Hindlimb muscle (tissue), 1 donor: ENCODE measurements around the gene PDE3A. TPM values are rescaled to one million over a fixed set of nuclear protein-coding genes. Genes with fewer than 3 reads are reported as not detected.

Experiments
- DNase-seq: peaks from one replicate; pipeline ENCODE4 v3.0.0-alpha.2; 2013
- polyA plus RNA-seq: library from polyadenylated mRNA; unstranded; fragments of 120-200 nt; gene quantifications from one replicate; pipeline ENCODE4 v1.2.1, GENCODE V29; 2013; ENCODE audit not compliant: insufficient read length

The PDE3A gene
- polyA plus RNA-seq, 1 donor, result 10.4 TPM

DNA sequence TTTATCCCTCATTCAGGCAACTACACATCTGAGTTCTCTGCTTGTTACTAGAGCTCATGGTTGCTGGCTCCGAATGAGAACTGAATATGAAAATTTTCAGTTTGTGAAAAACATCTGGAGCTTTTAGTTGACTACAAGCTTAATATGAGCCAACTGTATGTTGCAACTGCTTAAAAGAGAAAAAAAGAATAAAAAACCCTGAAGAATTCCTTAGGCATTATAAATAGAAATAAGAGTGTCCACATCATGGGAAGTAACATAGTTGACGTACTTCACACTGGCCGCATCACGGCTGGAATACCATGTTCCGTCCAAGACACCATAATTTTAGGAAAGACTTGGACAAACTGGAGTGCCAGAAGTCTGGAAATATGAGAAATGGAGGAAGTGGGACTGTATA lies 57.9 kb downstream of the PDE3A start:
- DNase-seq, result peak; percentile 85

DNA sequence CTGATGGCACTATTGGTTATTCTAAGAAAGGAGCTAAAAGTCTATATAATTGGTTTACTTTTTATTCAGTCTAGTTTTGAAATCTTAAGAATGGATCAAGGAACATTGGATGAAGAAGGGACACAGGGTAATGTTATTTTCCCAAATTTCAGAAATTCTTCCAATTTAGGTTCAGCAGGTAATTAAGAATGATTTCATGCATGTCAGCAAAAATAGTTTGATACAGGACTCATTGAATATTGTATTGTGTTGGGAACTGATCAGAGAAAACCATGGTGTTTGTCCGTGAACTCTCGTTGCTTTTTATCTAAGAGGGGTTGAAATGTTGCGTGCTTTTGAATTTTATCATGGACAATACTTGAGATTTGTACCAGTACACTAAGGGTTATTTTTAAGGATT lies 58.6 kb downstream of the PDE3A start:
- DNase-seq, result no peak

- DNase-seq, result no peak
These were observed 61.5 kb downstream of the PDE3A start for GRCh38 chr12:20429852-20430251.

GRCh38 chr12:20432290-20432689 lies 64.0 kb downstream of the PDE3A start:
- DNase-seq, result no peak

DNA sequence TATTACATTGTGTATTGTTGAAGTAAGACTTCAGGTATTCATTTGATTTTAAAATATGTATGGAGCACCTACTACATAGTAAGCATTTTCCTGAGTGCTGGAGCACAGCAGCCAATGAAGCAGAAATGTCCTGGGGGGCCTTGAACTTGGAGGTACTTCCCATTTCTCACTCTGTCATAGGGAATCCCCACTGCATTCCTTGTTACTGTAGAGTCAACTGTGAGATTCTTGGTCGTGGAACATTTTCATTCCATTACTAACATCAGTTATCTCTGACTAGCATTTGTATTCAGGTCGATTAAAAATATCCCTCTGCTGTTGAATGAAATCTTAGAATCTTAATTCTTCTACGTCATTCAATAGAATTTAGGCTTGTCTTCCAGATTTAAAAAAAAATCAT lies 66.7 kb downstream of the PDE3A start:
- no peak for DNase-seq

- no peak for DNase-seq
These were observed 68.0 kb downstream of the PDE3A start for GRCh38 chr12:20436316-20436715.

DNA sequence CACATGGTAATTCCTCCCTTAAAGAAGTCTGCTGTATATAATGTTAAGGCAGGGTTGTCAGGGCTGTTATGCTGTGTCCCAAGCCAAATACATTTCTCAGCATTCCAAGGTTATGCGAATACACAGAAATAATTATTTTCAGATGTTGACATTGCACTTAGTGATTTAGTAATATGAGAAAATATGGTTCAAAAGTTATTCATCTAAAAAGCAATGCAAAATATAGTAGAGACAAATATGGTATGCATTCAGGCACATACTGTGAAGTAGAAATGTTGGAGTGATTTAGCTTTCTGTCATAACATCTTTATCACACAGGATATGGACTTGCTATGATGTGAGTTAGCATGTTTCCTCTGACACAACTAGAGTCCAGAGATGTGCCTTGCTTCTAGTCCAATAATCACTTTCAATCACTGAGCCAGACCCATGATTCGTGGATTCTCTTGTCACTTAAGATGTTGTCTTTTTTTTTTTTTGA lies 70.0 kb downstream of the PDE3A start:
- peak; percentile 71 for DNase-seq

GRCh38 chr12:20439626-20440025 lies 71.3 kb downstream of the PDE3A start:
- DNase-seq, result no peak

- DNase-seq, result no peak
These were observed 72.1 kb downstream of the PDE3A start for GRCh38 chr12:20440408-20440807.

- DNase-seq, result no peak
These were observed 74.0 kb downstream of the PDE3A start for GRCh38 chr12:20442322-20442721.

- DNase-seq, result no peak
These were observed 74.9 kb downstream of the PDE3A start for GRCh38 chr12:20443255-20443654.

- DNase-seq, result no peak
These were observed 75.5 kb downstream of the PDE3A start for GRCh38 chr12:20443792-20444191.

- no peak for DNase-seq
These were observed 76.3 kb downstream of the PDE3A start for GRCh38 chr12:20444595-20445170.

- no peak for DNase-seq
These were observed 77.3 kb downstream of the PDE3A start for GRCh38 chr12:20445687-20446086.

- no peak for DNase-seq
These were observed 78.5 kb downstream of the PDE3A start for GRCh38 chr12:20446836-20447235.

GRCh38 chr12:20448781-20449180 lies 80.4 kb downstream of the PDE3A start:
- no peak for DNase-seq

DNA sequence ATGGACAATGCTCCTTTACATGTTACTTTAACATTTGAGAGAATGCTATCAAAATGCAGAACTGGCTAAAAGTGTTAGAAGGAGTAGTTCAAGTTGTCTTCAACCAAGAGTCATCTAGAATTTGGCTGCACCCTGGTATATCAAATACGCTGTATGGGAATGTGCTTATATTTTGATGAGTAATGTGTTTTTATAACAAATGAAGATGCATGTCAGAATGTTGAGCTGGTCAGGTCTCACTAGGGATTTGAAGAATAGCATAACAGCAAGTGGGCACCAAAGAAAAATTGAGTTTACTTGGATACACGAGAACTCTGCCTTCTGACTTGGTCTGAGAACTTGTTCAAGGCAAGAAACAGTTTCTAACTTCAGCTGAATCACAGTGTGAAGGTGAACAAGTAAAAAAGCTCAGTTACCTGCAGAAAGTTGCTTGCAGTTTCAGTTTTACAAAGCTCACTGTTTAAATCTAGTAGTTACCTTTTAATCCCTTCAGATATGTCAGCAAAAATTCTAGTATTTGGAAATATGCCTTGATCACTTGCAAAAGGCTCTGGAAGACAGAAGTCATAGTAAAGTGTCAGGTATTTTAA lies 82.3 kb downstream of the PDE3A start:
- no peak for DNase-seq

- DNase-seq, result no peak
These were observed 83.4 kb downstream of the PDE3A start for GRCh38 chr12:20451761-20452160.

GRCh38 chr12:20452496-20453010 lies 84.2 kb downstream of the PDE3A start:
- no peak for DNase-seq

- no peak for DNase-seq
These were observed 85.5 kb downstream of the PDE3A start for GRCh38 chr12:20453756-20454310.

DNA sequence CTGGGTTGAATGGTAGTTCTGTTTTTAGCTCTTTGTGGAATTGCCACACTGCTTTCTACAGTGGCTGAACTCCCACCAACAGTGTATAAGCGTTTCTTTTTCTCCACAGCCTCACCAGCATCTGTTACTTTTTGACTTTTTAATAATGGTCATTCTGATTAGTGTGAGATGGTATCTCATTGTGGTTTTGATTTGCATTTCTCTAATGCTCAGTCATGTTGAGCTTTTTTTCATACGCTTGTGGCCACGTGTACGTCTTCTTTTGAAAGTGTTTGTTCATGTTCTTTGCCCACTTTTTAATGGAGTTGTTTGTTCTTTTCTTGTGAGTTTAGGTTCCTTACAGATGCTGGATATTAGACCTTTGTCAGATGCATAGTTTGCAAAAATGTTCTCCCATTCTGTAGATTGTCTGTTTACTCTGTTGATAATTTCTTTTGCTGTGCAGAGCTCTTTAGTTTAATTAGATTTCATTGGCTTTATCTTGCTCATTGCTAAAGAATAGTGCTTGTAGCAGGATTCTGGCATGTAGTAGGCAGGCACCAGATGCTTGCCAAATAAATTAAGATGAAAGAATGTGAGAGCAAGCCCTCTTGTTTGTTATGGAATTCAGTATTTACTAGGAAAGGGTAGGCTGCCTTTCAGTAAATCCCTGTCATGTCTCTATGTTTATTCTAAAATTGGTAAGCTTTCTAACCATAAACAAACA lies 86.8 kb downstream of the PDE3A start:
- DNase-seq, result no peak

GRCh38 chr12:20457582-20457981 lies 89.2 kb downstream of the PDE3A start:
- DNase-seq, result no peak

GRCh38 chr12:20458011-20458410 lies 89.7 kb downstream of the PDE3A start:
- no peak for DNase-seq

DNA sequence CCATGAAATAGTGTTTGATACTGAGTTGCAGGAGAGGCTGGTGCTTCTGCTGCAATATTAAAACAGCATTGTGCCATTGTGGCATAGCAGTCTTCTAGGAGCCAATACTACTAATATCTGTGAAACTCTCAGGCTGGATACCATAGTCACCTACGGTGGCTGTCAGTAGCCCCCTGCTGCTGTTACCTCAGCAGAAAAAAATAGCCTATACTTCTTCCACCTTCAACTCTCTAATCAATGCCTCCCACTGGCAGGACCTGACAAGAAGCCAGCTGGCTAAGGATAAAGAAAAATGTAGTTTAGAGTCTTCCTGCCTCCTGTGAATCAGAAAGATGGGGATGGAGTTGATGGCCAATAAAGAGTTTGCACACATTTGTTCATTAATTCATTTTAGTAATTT lies 91.6 kb downstream of the PDE3A start:
- DNase-seq, result no peak
